Trophoblast cell (in vitro differentiated cells and primary cell): Measurements from ENCODE around the gene RANBP17.

ENCODE experiments used
- DNase-seq, 2 donors: peaks; one replicate each; pipeline ENCODE4 v3.0.0-alpha.2; 2016
- H2AFZ ChIP-seq: 2 replicates; pipeline ENCODE4 v1.6.1; 2013; ENCODE audit warnings: low read length, moderate library complexity, mild to moderate bottlenecking; ENCODE audit not compliant: insufficient read depth, poor library complexity
- H2AK5ac ChIP-seq: 2 replicates; pipeline ENCODE4 v1.6.1; 2013; ENCODE audit warnings: mild to moderate bottlenecking, low read length
- H2BK120ac ChIP-seq: 2 replicates; pipeline ENCODE4 v1.6.1; 2013; ENCODE audit warnings: low read length, mild to moderate bottlenecking, moderate library complexity; ENCODE audit not compliant: insufficient read depth, poor library complexity
- H2BK12ac ChIP-seq: 2 replicates; pipeline ENCODE4 v1.6.1; 2013; ENCODE audit warnings: mild to moderate bottlenecking, low read length, moderate library complexity
- H2BK5ac ChIP-seq: 2 replicates; pipeline ENCODE4 v1.6.1; 2013; ENCODE audit warnings: low read length, low read depth, moderate library complexity, mild to moderate bottlenecking; ENCODE audit not compliant: poor library complexity
- H3K14ac ChIP-seq: 2 replicates; pipeline ENCODE4 v1.6.1; 2013; ENCODE audit warnings: mild to moderate bottlenecking, low read length
- H3K18ac ChIP-seq: 2 replicates; pipeline ENCODE4 v1.6.1; 2013; ENCODE audit warnings: mild to moderate bottlenecking, low read length
- H3K23ac ChIP-seq: 2 replicates; pipeline ENCODE4 v1.6.1; 2013; ENCODE audit warnings: low read length
- H3K27ac ChIP-seq: 2 replicates; pipeline ENCODE4 v1.5.1; 2013; ENCODE audit warnings: low read depth, mild to moderate bottlenecking, inconsistent platforms, low read length, moderate library complexity
- H3K27me3 ChIP-seq: 2 replicates; pipeline ENCODE4 v1.6.1; 2013; ENCODE audit warnings: inconsistent platforms, mild to moderate bottlenecking, low read length, moderate library complexity; ENCODE audit not compliant: insufficient read depth
- H3K36me3 ChIP-seq, 2 experiments: 1 replicate in 1 of 2; 2 replicates in 1 of 2; pipeline ENCODE4 v1.6.1; 2013; ENCODE audit warnings: low read length in 2 of 2, mild to moderate bottlenecking in 2 of 2, moderate library complexity in 1 of 2; ENCODE audit not compliant: insufficient read depth in 2 of 2, control insufficient read depth in 1 of 2
- H3K4ac ChIP-seq: 2 replicates; pipeline ENCODE4 v1.6.1; 2013; ENCODE audit warnings: low read depth, mild to moderate bottlenecking, low read length, moderate library complexity
- H3K4me1 ChIP-seq, 2 experiments: 1 replicate in 1 of 2; 2 replicates in 1 of 2; pipeline ENCODE4 v1.6.1; 2013; ENCODE audit warnings: low read length in 2 of 2, mild to moderate bottlenecking in 2 of 2, moderate library complexity in 1 of 2; ENCODE audit not compliant: insufficient read depth in 2 of 2, control insufficient read depth in 1 of 2
- H3K4me2 ChIP-seq: 2 replicates; pipeline ENCODE4 v1.6.1; 2013; ENCODE audit warnings: inconsistent platforms, mild to moderate bottlenecking, low read length, moderate library complexity
- H3K4me3 ChIP-seq: 2 replicates; pipeline ENCODE4 v1.5.1; 2013; ENCODE audit warnings: mild to moderate bottlenecking, low read depth, low read length, inconsistent platforms
- H3K79me1 ChIP-seq: one replicate; pipeline ENCODE4 v1.6.1; 2013; ENCODE audit warnings: low read length
- H3K79me2 ChIP-seq: 2 replicates; pipeline ENCODE4 v1.6.1; 2013; ENCODE audit warnings: low read length, mild to moderate bottlenecking; ENCODE audit not compliant: control insufficient read depth, insufficient read depth, poor library complexity
- H3K9ac ChIP-seq: 2 replicates; pipeline ENCODE4 v1.6.1; 2013; ENCODE audit warnings: mild to moderate bottlenecking, low read length
- H3K9me3 ChIP-seq: 2 replicates; pipeline ENCODE4 v1.6.1; 2013; ENCODE audit warnings: low read depth, mild to moderate bottlenecking, control low read depth, inconsistent platforms, low read length; ENCODE audit not compliant: insufficient read depth
- H4K12ac ChIP-seq: 2 replicates; pipeline ENCODE4 v1.6.1; 2013; ENCODE audit warnings: low read depth, mild to moderate bottlenecking, low read length, moderate library complexity
- H4K8ac ChIP-seq: 2 replicates; pipeline ENCODE4 v1.6.1; 2013; ENCODE audit warnings: low read depth, mild to moderate bottlenecking, low read length, moderate library complexity
- H4K91ac ChIP-seq: one replicate; pipeline ENCODE4 v1.6.1; 2013; ENCODE audit warnings: low read depth, mild to moderate bottlenecking, low read length, moderate library complexity
- WGBS: extraction: QIAGEN DNeasy Blood & Tissue Kit; methylation state at CpG from one replicate; pipeline ENCODE4 v1.1.7; 2013; ENCODE audit warnings: missing lambda C conversion rate; ENCODE audit not compliant: insufficient read length, insufficient coverage; ENCODE audit errors: extremely low coverage; 5-methylcytosine and 5-hydroxymethylcytosine counted together

Gene RANBP17

GRCh38 chr5:170885256-170885655 lies 23.4 kb downstream of the RANBP17 start:
- H3K4me3 ChIP-seq: no peak overlapping the region
- peaks cover 2% of the 10 kb centered on the region in 2 experiments for H3K36me3 ChIP-seq
- H4K8ac ChIP-seq: no peak overlapping the region

GRCh38 chr5:170885809-170886208 lies 24.0 kb downstream of the RANBP17 start:
- no peaks in the 10 kb centered on the region for H3K27me3 ChIP-seq
- no CpG with 5 or more reads among the region's 2 CpGs for WGBS
- H3K9ac ChIP-seq: no peak overlapping the region
- no peak overlapping the region for H3K4ac ChIP-seq
- H3K27ac ChIP-seq: no peak overlapping the region
- H2AK5ac ChIP-seq: no peak overlapping the region
- DNase-seq: no peak
- no peaks in the 10 kb centered on the region for H3K4me1 ChIP-seq
- no peak overlapping the region for H3K4me3 ChIP-seq
- no peaks in the 10 kb centered on the region for H3K79me1 ChIP-seq
- H2BK120ac ChIP-seq: no peak overlapping the region
- H3K36me3 ChIP-seq: peaks cover 2% of the 10 kb centered on the region in 2 experiments
- H2BK12ac ChIP-seq: no peak overlapping the region
- H4K91ac ChIP-seq: no peak overlapping the region
- H4K12ac ChIP-seq: no peak overlapping the region
- H3K4me2 ChIP-seq: no peak overlapping the region
- no peak overlapping the region for H3K18ac ChIP-seq
- no peak overlapping the region for H4K8ac ChIP-seq
- H3K9me3 ChIP-seq: no peaks in the 10 kb centered on the region
- no peak overlapping the region for H3K14ac ChIP-seq
- H3K23ac ChIP-seq: no peak overlapping the region
- H2BK5ac ChIP-seq: no peak overlapping the region
- no peaks in the 10 kb centered on the region for H3K79me2 ChIP-seq
- H2AFZ ChIP-seq: no peak overlapping the region

More at GRCh38 chr5:170885256-170885655, 23.4 kb downstream of the RANBP17 start:
- H3K27me3 ChIP-seq: no peaks in the 10 kb centered on the region
- no peak overlapping the region for H2BK120ac ChIP-seq
- no peak overlapping the region for H3K27ac ChIP-seq
- no peak overlapping the region for H3K14ac ChIP-seq
- H2BK5ac ChIP-seq: no peak overlapping the region
- no peaks in the 10 kb centered on the region for H3K9me3 ChIP-seq
- peak in 1 of 2 donors; percentile 18 for DNase-seq
- H2BK12ac ChIP-seq: no peak overlapping the region
- H4K91ac ChIP-seq: no peak overlapping the region
- H3K4me1 ChIP-seq: no peaks in the 10 kb centered on the region
- no peak overlapping the region for H3K4ac ChIP-seq
- no peak overlapping the region for H2AFZ ChIP-seq
- no peaks in the 10 kb centered on the region for H3K79me1 ChIP-seq
- no peak overlapping the region for H3K4me2 ChIP-seq
- no peak overlapping the region for H3K9ac ChIP-seq
- no peak overlapping the region for H3K23ac ChIP-seq
- no peak overlapping the region for H2AK5ac ChIP-seq
- H4K12ac ChIP-seq: no peak overlapping the region
- H3K18ac ChIP-seq: no peak overlapping the region
- H3K79me2 ChIP-seq: no peaks in the 10 kb centered on the region

- Histone ChIP-seq H2BK120ac (no peak overlapping the region), H3K9ac (no peak overlapping the region), H4K12ac (no peak overlapping the region), H3K79me2 (no peaks in the 10 kb centered on the region), H3K14ac (no peak overlapping the region), H2BK5ac (no peak overlapping the region), H3K18ac (no peak overlapping the region), H4K91ac (no peak overlapping the region), H2BK12ac (no peak overlapping the region), H3K4me3 (no peak overlapping the region), H3K4me2 (no peak overlapping the region), H3K9me3 (no peaks in the 10 kb centered on the region), H3K23ac (no peak overlapping the region), H3K79me1 (no peaks in the 10 kb centered on the region), H4K8ac (no peak overlapping the region), H3K4ac (no peak overlapping the region), H3K36me3 (peaks cover 2% of the 10 kb centered on the region in 2 experiments), H3K4me1 (no peaks in the 10 kb centered on the region), H2AFZ (no peak overlapping the region), H3K27me3 (no peaks in the 10 kb centered on the region), H2AK5ac (no peak overlapping the region), H3K27ac (no peak overlapping the region)
- no peak for DNase-seq
- WGBS: no CpG with 5 or more reads among the region's 3 CpGs
Measured at GRCh38 chr5:170886210-170886894, 24.5 kb downstream of the RANBP17 start.

DNA sequence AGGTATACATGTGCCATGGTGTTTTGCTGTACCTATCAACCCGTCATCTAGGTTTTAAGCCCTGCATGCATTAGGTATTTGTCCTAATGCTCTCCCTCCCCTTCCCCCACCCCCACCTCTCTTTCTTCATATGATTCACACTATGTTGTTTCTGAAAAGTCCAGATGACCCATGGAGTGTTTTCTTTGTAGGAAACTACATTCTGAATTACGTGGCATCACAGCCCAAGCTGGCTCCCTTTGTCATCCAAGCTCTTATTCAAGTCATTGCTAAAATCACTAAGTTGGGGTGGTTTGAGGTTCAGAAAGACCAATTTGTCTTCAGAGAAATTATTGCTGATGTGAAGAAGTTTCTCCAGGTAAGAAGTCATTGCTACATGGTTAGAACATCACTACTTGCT lies 30.4 kb downstream of the RANBP17 start:
- H3K9ac ChIP-seq: no peak overlapping the region
- no peak overlapping the region for H2AFZ ChIP-seq
- no peak overlapping the region for H4K8ac ChIP-seq
- H3K4me1 ChIP-seq: no peaks in the 10 kb centered on the region
- no peak overlapping the region for H4K12ac ChIP-seq
- H2BK12ac ChIP-seq: no peak overlapping the region
- H3K27ac ChIP-seq: no peak overlapping the region
- H3K79me1 ChIP-seq: no peaks in the 10 kb centered on the region
- H3K9me3 ChIP-seq: no peaks in the 10 kb centered on the region
- H4K91ac ChIP-seq: no peak overlapping the region
- no peak for DNase-seq
- no peaks in the 10 kb centered on the region for H3K36me3 ChIP-seq
- no peak overlapping the region for H2AK5ac ChIP-seq
- H2BK5ac ChIP-seq: no peak overlapping the region
- WGBS: no CpG with 5 or more reads among the region's 2 CpGs
- no peaks in the 10 kb centered on the region for H3K79me2 ChIP-seq
- no peak overlapping the region for H3K4ac ChIP-seq
- no peak overlapping the region for H3K23ac ChIP-seq
- no peak overlapping the region for H3K14ac ChIP-seq
- no peak overlapping the region for H3K4me2 ChIP-seq
- no peaks in the 10 kb centered on the region for H3K27me3 ChIP-seq
- H3K4me3 ChIP-seq: no peak overlapping the region
- H3K18ac ChIP-seq: no peak overlapping the region
- H2BK120ac ChIP-seq: no peak overlapping the region
